ENCODE results near the gene DIP2C.
"Not testable (repeated sequence)": the region's sequence is repeated elsewhere in the genome, so short reads cannot be mapped to it uniquely, and the experiment has no call there.

Gene DIP2C

GRCh38 chr10:367636-368035 lies 321.8 kb downstream of the DIP2C start:
- DNase-seq = no peak

GRCh38 chr10:366186-366585 lies 323.3 kb downstream of the DIP2C start:
- DNase-seq = no peak

- DNase-seq = no peak
Observed at GRCh38 chr10:364267-364775, 325.1 kb downstream of the DIP2C start.

GRCh38 chr10:363152-363551 lies 326.3 kb downstream of the DIP2C start:
- DNase-seq = no peak

GRCh38 chr10:361203-362081 lies 328.0 kb downstream of the DIP2C start:
- DNase-seq = no peak

- no peak for DNase-seq
Observed at GRCh38 chr10:360653-361052, 328.8 kb downstream of the DIP2C start.

GRCh38 chr10:359762-360161 lies 329.7 kb downstream of the DIP2C start:
- no peak for DNase-seq

GRCh38 chr10:359093-359492 lies 330.4 kb downstream of the DIP2C start:
- no peak for DNase-seq

- no peak for DNase-seq
Observed at GRCh38 chr10:357201-357950, 332.1 kb downstream of the DIP2C start.

- DNase-seq = no peak
Observed at GRCh38 chr10:356452-356851, 333.0 kb downstream of the DIP2C start.

- DNase-seq = no peak
Observed at GRCh38 chr10:354901-355617, 334.4 kb downstream of the DIP2C start.

GRCh38 chr10:352476-353235 lies 336.8 kb downstream of the DIP2C start:
- no peak for DNase-seq

GRCh38 chr10:351770-352334 lies 337.6 kb downstream of the DIP2C start:
- no peak for DNase-seq

GRCh38 chr10:350981-351501 lies 338.4 kb downstream of the DIP2C start:
- DNase-seq = no peak

GRCh38 chr10:349081-349480 lies 340.4 kb downstream of the DIP2C start:
- DNase-seq = no peak

GRCh38 chr10:348456-348855 lies 341.0 kb downstream of the DIP2C start:
- DNase-seq = no peak

GRCh38 chr10:347774-348173 lies 341.7 kb downstream of the DIP2C start:
- not testable (repeated sequence) for DNase-seq

GRCh38 chr10:347190-347589 lies 342.3 kb downstream of the DIP2C start:
- DNase-seq = not testable (repeated sequence)

- no peak for DNase-seq
Observed at GRCh38 chr10:344582-345200, 344.8 kb downstream of the DIP2C start.

GRCh38 chr10:343231-344220 lies 345.9 kb downstream of the DIP2C start:
- no peak for DNase-seq
